Measurements from ENCODE around the gene IGFBP7.

- TF ChIP-seq, protein P1, sequence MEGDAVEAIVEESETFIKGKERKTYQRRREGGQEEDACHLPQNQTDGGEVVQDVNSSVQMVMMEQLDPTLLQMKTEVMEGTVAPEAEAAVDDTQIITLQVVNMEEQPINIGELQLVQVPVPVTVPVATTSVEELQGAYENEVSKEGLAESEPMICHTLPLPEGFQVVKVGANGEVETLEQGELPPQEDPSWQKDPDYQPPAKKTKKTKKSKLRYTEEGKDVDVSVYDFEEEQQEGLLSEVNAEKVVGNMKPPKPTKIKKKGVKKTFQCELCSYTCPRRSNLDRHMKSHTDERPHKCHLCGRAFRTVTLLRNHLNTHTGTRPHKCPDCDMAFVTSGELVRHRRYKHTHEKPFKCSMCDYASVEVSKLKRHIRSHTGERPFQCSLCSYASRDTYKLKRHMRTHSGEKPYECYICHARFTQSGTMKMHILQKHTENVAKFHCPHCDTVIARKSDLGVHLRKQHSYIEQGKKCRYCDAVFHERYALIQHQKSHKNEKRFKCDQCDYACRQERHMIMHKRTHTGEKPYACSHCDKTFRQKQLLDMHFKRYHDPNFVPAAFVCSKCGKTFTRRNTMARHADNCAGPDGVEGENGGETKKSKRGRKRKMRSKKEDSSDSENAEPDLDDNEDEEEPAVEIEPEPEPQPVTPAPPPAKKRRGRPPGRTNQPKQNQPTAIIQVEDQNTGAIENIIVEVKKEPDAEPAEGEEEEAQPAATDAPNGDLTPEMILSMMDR (conservative IDR thresholded peaks at IDR 0.05; ENCODE audit: low read length) = no peak
- TF ChIP-seq EZH2phosphoT487 (IDR thresholded peaks at IDR 0.05; ENCODE audit: borderline replicate concordance, low read depth, low read length) = no peak
Measured at GRCh38 chr4:57063518-57063917, 46.7 kb downstream of the IGFBP7 start.
